GM18867 (cell line): ENCODE results near the gene ZNF197.
A peak's percentile ranks its signal among the peaks of the same experiment; 100 is the strongest.
"Not testable (repeated sequence)": the region's sequence is repeated elsewhere in the genome, so short reads cannot be mapped to it uniquely, and the experiment has no call there.

ENCODE experiments used
- ATAC-seq: cut with Tn5 transposase; IDR thresholded peaks from one replicate; pipeline ENCODE4 v1.9.1; 2021; ENCODE audit warnings: mild to moderate bottlenecking, moderate library complexity; ENCODE audit not compliant: unreplicated experiment

ZNF197 gene

GRCh38 chr3:44659434-44659833 lies 34.6 kb downstream of the ZNF197 start:
- no peak for ATAC-seq

- ATAC-seq = no peak
These were observed 36.4 kb downstream of the ZNF197 start for GRCh38 chr3:44661189-44661588.

- ATAC-seq = no peak
These were observed 40.3 kb downstream of the ZNF197 start for GRCh38 chr3:44665173-44665572.

GRCh38 chr3:44666346-44666745 lies 41.5 kb downstream of the ZNF197 start:
- ATAC-seq = no peak

GRCh38 chr3:44669760-44670159 lies 44.9 kb downstream of the ZNF197 start:
- ATAC-seq = no peak

GRCh38 chr3:44673466-44673865 lies 48.6 kb downstream of the ZNF197 start:
- ATAC-seq = not testable (repeated sequence)

GRCh38 chr3:44674211-44674610 lies 49.4 kb downstream of the ZNF197 start:
- no peak for ATAC-seq

GRCh38 chr3:44678480-44679116 lies 53.8 kb downstream of the ZNF197 start:
- ATAC-seq = no peak

GRCh38 chr3:44680921-44681455 lies 56.2 kb downstream of the ZNF197 start:
- ATAC-seq = no peak

- ATAC-seq = no peak
These were observed 57.5 kb downstream of the ZNF197 start for GRCh38 chr3:44682182-44682896.

- ATAC-seq = peak; percentile 94
These were observed 60.4 kb downstream of the ZNF197 start for GRCh38 chr3:44685128-44685800.

GRCh38 chr3:44687898-44688297 lies 63.1 kb downstream of the ZNF197 start:
- ATAC-seq = no peak
